NT2/D1 (cell line): Measurements from ENCODE around the gene ITPKB.

Experiments
- DNase-seq: peaks from one replicate; pipeline ENCODE4 v3.0.0-alpha.2; 2011; ENCODE audit warnings: low read depth, low spot score
- H3K27me3 ChIP-seq: 2 replicates; pipeline ENCODE4 v1.6.0; 2011; ENCODE audit warnings: mild to moderate bottlenecking; ENCODE audit not compliant: insufficient read length, insufficient read depth
- H3K36me3 ChIP-seq: 2 replicates; pipeline ENCODE4 v1.6.1; 2011; ENCODE audit warnings: mild to moderate bottlenecking, low read length, mixed read lengths; ENCODE audit not compliant: insufficient read depth, insufficient read length
- H3K4me1 ChIP-seq: 2 replicates; pipeline ENCODE4 v1.5.1; 2011; ENCODE audit not compliant: insufficient read depth, insufficient read length
- H3K4me3 ChIP-seq: 2 replicates; pipeline ENCODE4 v1.5.1; 2011; ENCODE audit warnings: low read depth; ENCODE audit not compliant: insufficient read length
- H3K9ac ChIP-seq: 2 replicates; pipeline ENCODE4 v1.6.0; 2011; ENCODE audit warnings: low read depth; ENCODE audit not compliant: insufficient read length
- H3K9me3 ChIP-seq: 2 replicates; pipeline ENCODE4 v1.5.1; 2011; ENCODE audit warnings: mild to moderate bottlenecking, low read length; ENCODE audit not compliant: insufficient read depth
- SUZ12 ChIP-seq: IDR thresholded peaks from 2 replicates; pipeline ENCODE4 v1.6.1; 2011; ENCODE audit not compliant: insufficient read length, insufficient read depth; ENCODE audit errors: extremely low read depth
- YY1 ChIP-seq: IDR thresholded peaks from 2 replicates; pipeline ENCODE4 v1.6.1; 2011; ENCODE audit not compliant: insufficient read length, insufficient read depth
- ZNF274 ChIP-seq: IDR thresholded peaks from 2 replicates; pipeline ENCODE4 v1.6.1; 2011; ENCODE audit warnings: mild to moderate bottlenecking, low read depth, low read length

Gene ITPKB

DNA sequence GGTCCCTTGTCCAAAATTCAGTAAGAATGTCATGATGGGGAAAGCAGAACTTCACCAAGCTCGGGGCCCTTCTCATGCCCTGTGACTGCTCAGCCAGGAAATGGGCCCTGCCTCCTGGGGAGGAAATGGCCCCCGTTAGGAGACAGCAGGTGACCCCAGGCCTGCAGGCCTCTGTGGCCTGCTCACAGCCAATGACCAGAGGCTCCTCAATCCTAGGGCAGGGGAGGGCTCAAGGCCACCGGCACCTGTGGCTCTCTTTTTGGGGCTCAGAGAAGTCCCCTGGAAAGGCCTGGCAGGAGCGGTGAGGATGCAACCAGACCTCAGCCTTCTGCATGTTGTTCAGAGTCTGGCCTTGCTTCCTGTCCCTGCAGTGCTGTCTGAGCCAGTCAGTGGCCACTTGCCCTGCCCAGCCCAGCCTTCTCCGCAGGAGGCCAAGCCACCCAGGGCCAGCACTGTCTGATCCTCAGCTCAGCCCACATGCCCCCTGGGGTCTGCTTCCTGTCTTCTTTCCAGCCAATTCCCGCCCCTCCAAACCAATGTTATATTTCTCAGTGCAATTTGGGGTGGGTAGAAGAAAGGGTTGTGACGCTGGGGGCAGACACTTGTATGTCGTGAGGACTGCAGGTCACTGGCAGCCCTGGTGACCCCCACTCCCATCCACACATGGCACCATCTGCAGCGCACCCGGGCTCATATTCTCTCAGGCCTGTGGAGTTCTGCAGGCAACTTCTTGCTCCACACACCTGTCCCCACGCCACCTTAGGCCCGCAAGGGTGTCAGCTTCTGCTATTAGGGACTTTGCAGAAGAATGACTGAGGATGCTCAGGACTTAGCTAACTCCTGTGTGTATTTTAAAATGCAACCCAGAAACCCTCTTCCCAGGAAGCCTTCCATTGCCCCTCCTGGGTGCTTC is 83.6 kb downstream of the ITPKB start:
- DNase-seq = no peak
- H3K4me3 ChIP-seq = no peak overlapping the region
- peak overlapping the region; percentile 36 for H3K9ac ChIP-seq
- no peaks in the 10 kb centered on the region for H3K27me3 ChIP-seq
- peaks cover 55% of the 10 kb centered on the region for H3K4me1 ChIP-seq
- no peak for TF ChIP-seq ZNF274
- TF ChIP-seq SUZ12 = no peak
- no peak for TF ChIP-seq YY1
- H3K9me3 ChIP-seq = no peaks in the 10 kb centered on the region
- no peaks in the 10 kb centered on the region for H3K36me3 ChIP-seq

GRCh38 chr1:226654668-226655055 is 84.4 kb downstream of the ITPKB start:
- H3K9me3 ChIP-seq = no peaks in the 10 kb centered on the region
- no peak for DNase-seq
- no peak for TF ChIP-seq SUZ12
- no peak for TF ChIP-seq YY1
- no peak for TF ChIP-seq ZNF274
- H3K27me3 ChIP-seq = no peaks in the 10 kb centered on the region
- peak overlapping the region; percentile 61 for H3K9ac ChIP-seq
- peaks cover 51% of the 10 kb centered on the region for H3K4me1 ChIP-seq
- no peak overlapping the region for H3K4me3 ChIP-seq
- H3K36me3 ChIP-seq = no peaks in the 10 kb centered on the region

DNA sequence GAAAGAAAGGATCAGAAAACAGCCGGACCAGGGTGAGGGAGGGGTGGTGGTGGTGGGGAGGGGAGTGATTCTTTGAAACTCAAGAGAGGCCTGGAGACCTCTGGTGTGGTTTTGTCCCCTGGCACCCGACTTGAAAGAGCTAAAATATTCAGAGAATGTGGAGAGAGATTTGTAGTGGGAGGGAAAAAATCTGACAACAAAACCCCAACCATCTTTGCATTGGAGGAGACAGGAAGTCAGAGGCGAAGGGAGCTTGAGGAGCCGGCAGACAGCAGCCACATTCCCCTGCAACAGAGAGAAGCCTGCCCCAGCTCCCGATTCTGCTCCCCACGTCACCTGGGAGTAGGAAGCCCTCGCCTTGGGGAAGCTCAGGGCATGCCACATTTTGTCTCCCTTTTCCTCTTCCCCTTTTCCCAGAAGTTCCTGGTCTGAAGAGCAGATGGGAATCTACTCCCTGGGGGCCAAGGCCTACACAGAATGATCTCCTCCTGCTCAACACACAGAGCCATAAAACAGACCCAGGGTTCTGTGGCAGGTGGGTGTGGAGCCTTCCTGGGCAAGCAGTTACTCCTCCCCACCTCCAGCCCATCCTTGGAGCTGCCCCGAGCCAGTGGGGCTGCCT is 84.9 kb downstream of the ITPKB start:
- Histone ChIP-seq H3K36me3 (peaks cover 2% of the 10 kb centered on the region), H3K9me3 (no peaks in the 10 kb centered on the region), H3K9ac (peak overlapping the region; percentile 61), H3K4me3 (no peak overlapping the region), H3K27me3 (no peaks in the 10 kb centered on the region), H3K4me1 (peaks cover 49% of the 10 kb centered on the region)
- TF ChIP-seq YY1 (no peak), ZNF274 (no peak), SUZ12 (no peak)
- peak; percentile 96 for DNase-seq

DNA sequence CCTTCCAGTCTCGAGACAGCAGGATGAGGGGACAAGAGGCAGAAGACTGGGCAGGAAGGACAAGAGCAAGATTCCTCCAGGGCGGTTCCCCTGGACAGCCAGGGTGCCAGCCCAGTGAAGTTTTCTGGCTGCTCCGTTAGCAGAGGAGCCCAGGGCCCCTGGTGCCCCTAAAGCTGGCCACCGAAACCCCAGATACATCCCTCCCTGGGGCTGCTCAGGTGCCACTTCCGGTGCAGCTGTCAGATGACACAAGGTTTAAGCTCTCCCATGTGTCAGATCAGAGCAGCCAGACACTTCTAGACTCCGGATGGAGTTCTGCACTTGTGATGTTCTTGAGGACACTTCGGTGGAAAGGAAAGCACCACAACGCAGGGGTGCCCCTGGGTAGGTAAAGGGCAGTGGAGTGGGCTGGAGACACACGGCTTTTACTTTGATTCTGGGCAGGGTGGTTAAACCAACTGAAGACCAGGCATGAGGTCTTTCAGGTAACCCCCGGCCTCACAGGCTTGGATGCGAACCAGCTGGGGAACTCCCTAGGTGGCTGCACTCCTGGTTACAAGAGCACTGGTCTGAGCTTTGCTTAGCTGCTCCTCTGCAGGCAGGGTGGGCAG is 85.7 kb downstream of the ITPKB start:
- no peak for TF ChIP-seq YY1
- Histone ChIP-seq H3K27me3 (no peaks in the 10 kb centered on the region), H3K4me3 (no peak overlapping the region), H3K36me3 (peaks cover 5% of the 10 kb centered on the region), H3K4me1 (peaks cover 43% of the 10 kb centered on the region), H3K9ac (peak overlapping the region; percentile 47), H3K9me3 (no peaks in the 10 kb centered on the region)
- DNase-seq = no peak

DNA sequence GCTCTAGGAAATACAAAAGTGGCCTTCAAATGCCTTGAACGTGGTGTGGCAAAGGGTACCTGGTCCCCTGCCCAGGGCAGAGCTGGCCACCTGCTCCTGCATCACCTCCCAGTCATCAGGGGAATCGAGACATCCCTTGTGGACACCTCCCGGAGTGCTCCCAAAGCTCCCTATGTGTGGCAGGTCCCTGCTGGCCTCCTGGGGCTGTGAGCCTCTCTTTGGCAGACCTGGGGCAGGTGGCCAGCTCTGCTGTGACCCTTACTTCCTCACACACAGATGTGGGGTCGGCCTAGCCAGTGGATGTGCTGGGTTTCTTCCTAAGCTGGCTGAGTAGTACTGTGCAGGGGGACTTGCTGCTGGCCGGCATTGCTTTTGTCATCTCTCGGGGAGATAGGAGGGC is 86.5 kb downstream of the ITPKB start:
- Histone ChIP-seq H3K9ac (no peak overlapping the region), H3K4me1 (peaks cover 40% of the 10 kb centered on the region), H3K9me3 (no peaks in the 10 kb centered on the region), H3K4me3 (no peak overlapping the region), H3K27me3 (no peaks in the 10 kb centered on the region), H3K36me3 (peaks cover 12% of the 10 kb centered on the region)
- TF ChIP-seq SUZ12 (no peak), YY1 (no peak), ZNF274 (no peak)
- DNase-seq = no peak

DNA sequence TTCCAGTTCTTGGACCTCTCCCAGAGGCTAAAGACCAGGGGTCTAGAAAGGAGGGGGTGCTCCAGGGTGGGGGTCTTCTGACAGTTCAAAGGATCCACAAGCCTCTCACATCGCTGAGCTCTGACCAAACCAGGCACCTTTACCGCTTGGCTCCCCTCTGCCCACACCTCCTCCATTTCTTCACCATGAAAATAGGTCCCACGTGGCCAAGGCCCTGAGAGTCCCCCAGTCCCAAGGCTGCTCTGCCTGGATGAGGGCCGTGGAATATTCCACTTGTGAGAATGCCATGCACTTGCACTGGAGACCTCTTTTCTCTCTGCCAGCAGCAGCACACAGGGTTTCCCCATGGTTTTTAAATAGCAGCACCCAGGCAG is 87.4 kb downstream of the ITPKB start:
- Histone ChIP-seq H3K4me1 (peaks cover 39% of the 10 kb centered on the region), H3K27me3 (no peaks in the 10 kb centered on the region), H3K4me3 (no peak overlapping the region), H3K9ac (no peak overlapping the region), H3K36me3 (peaks cover 21% of the 10 kb centered on the region), H3K9me3 (no peaks in the 10 kb centered on the region)
- TF ChIP-seq ZNF274 = no peak
- TF ChIP-seq SUZ12 = no peak
- TF ChIP-seq YY1 = no peak
- no peak for DNase-seq

DNA sequence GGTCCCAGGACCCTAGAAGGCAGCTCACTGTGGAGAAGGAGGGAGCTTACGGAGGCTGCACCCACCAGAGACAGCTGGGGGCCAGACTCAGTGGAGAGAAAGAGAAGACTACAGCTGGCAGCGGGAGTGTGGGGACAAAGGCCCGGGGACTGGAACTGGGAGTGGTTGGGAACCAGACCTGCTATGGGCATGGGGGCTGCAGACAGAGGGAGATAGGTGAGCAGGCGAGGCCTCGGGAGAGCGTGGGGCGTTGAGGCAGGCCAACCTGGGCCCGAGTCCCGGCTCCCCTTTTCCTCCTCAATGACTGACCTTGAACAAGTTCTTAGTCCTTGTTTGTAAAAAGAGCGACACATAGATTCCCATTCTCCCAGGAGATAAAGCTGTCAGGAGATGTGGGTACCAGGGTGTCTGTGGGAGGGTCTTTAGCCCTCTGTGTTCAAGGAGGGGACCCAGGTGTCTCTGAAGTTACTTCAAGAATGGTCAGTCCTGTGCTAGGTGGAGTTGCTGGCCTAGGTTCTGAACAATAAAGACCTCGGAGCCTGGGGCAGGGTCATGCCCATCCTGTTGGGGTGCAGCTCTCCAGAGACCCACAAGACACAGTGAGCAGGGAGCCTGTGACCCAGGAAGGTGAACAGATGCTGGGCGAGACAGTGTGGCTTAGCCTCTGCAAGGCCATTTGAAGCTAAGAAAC is 87.9 kb downstream of the ITPKB start:
- Histone ChIP-seq H3K4me3 (no peak overlapping the region), H3K9ac (no peak overlapping the region), H3K9me3 (no peaks in the 10 kb centered on the region), H3K36me3 (peaks cover 26% of the 10 kb centered on the region), H3K27me3 (no peaks in the 10 kb centered on the region), H3K4me1 (peaks cover 37% of the 10 kb centered on the region)
- TF ChIP-seq YY1 (no peak), SUZ12 (no peak), ZNF274 (no peak)
- no peak for DNase-seq
